Brain microvascular endothelial cell (primary cell): ENCODE data around the gene IARS2.

ENCODE experiments used
- DNase-seq: peaks from one replicate; pipeline ENCODE4 v3.0.0-alpha.2; 2020
- H3K27ac ChIP-seq: fragments of 250-450 bp; sonication (Bioruptor Pico); 2 replicates; pipeline ENCODE4 v1.5.1; 2020; ENCODE audit warnings: mild to moderate bottlenecking, moderate library complexity
- H3K27me3 ChIP-seq: fragments of 250-450 bp; sonication (Bioruptor Pico); replicated peaks from 2 replicates; pipeline ENCODE4 v1.5.1; 2020; ENCODE audit warnings: mild to moderate bottlenecking
- H3K36me3 ChIP-seq: fragments of 250-450 bp; sonication (Bioruptor Pico); replicated peaks from 2 replicates; pipeline ENCODE4 v1.5.1; 2020; ENCODE audit warnings: mild to moderate bottlenecking
- H3K4me3 ChIP-seq: 2 replicates; pipeline ENCODE4 v1.5.1; 2011; ENCODE audit warnings: low read depth, mild to moderate bottlenecking, control low read depth, low read length, moderate library complexity
- CTCF ChIP-seq: IDR thresholded peaks from 2 replicates; pipeline ENCODE4 v1.5.1; 2011; ENCODE audit warnings: low read depth, mild to moderate bottlenecking, moderate library complexity, low read length, control low read depth, inconsistent platforms; ENCODE audit errors: missing control alignments
- in situ Hi-C: cut with HindIII; loops from 2 replicates; pipeline ENCODE4 v1.10.0; 2017; ENCODE audit warnings: low sequenced_read_pairs, low pct_ligation_motif_present

Gene IARS2

GRCh38 chr1:220094016-220094911 lies at the start of gene IARS2:
Gene IARS2, plus strand, starts transcription at chr1:220094132. Its CDS starts 85 bp downstream, at chr1:220094217.
- in situ Hi-C loops: no loop called here
- peaks cover 6% of the 10 kb centered on the region for H3K36me3 ChIP-seq
- peak; percentile 79 for DNase-seq

GRCh38 chr1:220044678-220045355 lies 49.1 kb upstream of the IARS2 start:
- DNase-seq: no peak
- Histone ChIP-seq H3K36me3 (peaks cover under 1% of the 10 kb centered on the region), H3K27ac (no peak overlapping the region), H3K4me3 (peak overlapping the region; percentile 100), H3K27me3 (no peaks in the 10 kb centered on the region)
- in situ Hi-C loops: no loop called here
- TF ChIP-seq CTCF: no peak

More at GRCh38 chr1:220094016-220094911, at the start of gene IARS2:
- Histone ChIP-seq H3K27ac (peak within 1 kb of the TSS; percentile 30), H3K4me3 (peak within 1 kb of the TSS; percentile 83), H3K27me3 (no peaks in the 10 kb centered on the region)
- TF ChIP-seq CTCF: no peak

GRCh38 chr1:220045356-220046051 lies 48.4 kb upstream of the IARS2 start:
- Histone ChIP-seq H3K27ac (peak overlapping the region; percentile 79), H3K36me3 (no peaks in the 10 kb centered on the region), H3K4me3 (peak overlapping the region; percentile 100), H3K27me3 (no peaks in the 10 kb centered on the region)
- no peak for DNase-seq
- TF ChIP-seq CTCF: no peak
- in situ Hi-C loops: no loop called here

GRCh38 chr1:220046052-220046930 lies 47.6 kb upstream of the IARS2 start, which contains the start of gene EPRS1:
Gene EPRS1, minus strand, starts transcription at chr1:220046505. Its CDS starts 117 bp downstream, at chr1:220046388.
- peak; percentile 97 for DNase-seq
- no peaks in the 10 kb centered on the region for H3K27me3 ChIP-seq
- TF ChIP-seq CTCF: peak; percentile 78
- in situ Hi-C loops: no loop called here
- H3K36me3 ChIP-seq: no peaks in the 10 kb centered on the region
- peak within 1 kb of the TSS; percentile 79 for H3K27ac ChIP-seq
- H3K4me3 ChIP-seq: peak within 1 kb of the TSS; percentile 100

- Histone ChIP-seq H3K27ac (no peak overlapping the region), H3K4me3 (no peak overlapping the region), H3K36me3 (peaks cover 2% of the 10 kb centered on the region), H3K27me3 (no peaks in the 10 kb centered on the region)
- no peak for TF ChIP-seq CTCF
- no peak for DNase-seq
- in situ Hi-C loops: no loop called here
Measured at GRCh38 chr1:220056374-220056773, 37.6 kb upstream of the IARS2 start.
